Upper lobe of left lung (tissue), 6 donors: Measurements from ENCODE around the gene SYT8. TPM values are rescaled to one million over a fixed set of nuclear protein-coding genes. Genes with fewer than 3 reads are reported as not detected.

Experiments used
- ATAC-seq, 2 donors: fragments of 200-7000 bp; cut with Tn5 transposase; one replicate each; pipeline ENCODE4 v1.9.1; 2022; ENCODE audit warnings: mild to moderate bottlenecking in 2 of 2, moderate library complexity in 2 of 2; ENCODE audit not compliant: low FRiP score in 2 of 2
- DNase-seq, 2 donors: peaks; one replicate each; pipeline ENCODE4 v3.0.0-alpha.2; 2019 to 2020
- H3K27ac ChIP-seq, 4 donors: fragments of 200-600 bp; sonication (generic); one replicate each; pipeline ENCODE4 v1.5.1; 2016 to 2019
- H3K27me3 ChIP-seq, 4 donors: fragments of 200-600 bp; sonication (generic); one replicate each; pipeline ENCODE4 v1.5.1; 2017 to 2019
- H3K36me3 ChIP-seq, 4 donors: fragments of 200-600 bp; sonication (generic); one replicate each; pipeline ENCODE4 v1.5.1; 2016 to 2019
- H3K4me1 ChIP-seq, 4 donors: fragments of 200-600 bp; sonication (generic); one replicate each; pipeline ENCODE4 v1.5.1; 2018 to 2019
- H3K4me3 ChIP-seq, 4 donors: fragments of 200-600 bp; sonication (generic); one replicate each; pipeline ENCODE4 v1.5.1; 2017 to 2019; ENCODE audit warnings: mild to moderate bottlenecking in 2 of 4, moderate library complexity in 1 of 4
- H3K9me3 ChIP-seq, 4 donors: fragments of 200-600 bp; sonication (generic); one replicate each; pipeline ENCODE4 v1.5.1; 2018 to 2019
- CTCF ChIP-seq, 6 experiments: fragments of 450-650 bp in 4 of 6; fragments of 200-600 bp in 2 of 6; sonication (generic) in 2 of 6; IDR thresholded peaks; one replicate each; pipeline ENCODE4 v1.5.1; 2016 to 2019; ENCODE audit warnings: antibody characterized with exemption in 6 of 6
- EP300 ChIP-seq, 4 donors: sonication (generic); formaldehyde crosslinking; IDR thresholded peaks; one replicate each; pipeline ENCODE4 v1.5.1; 2017; ENCODE audit warnings: antibody characterized with exemption in 4 of 4, control low read depth in 2 of 4
- POLR2A ChIP-seq, 4 donors: fragments of 450-650 bp; IDR thresholded peaks; one replicate each; pipeline ENCODE4 v1.5.1; 2016 to 2017; ENCODE audit warnings: antibody characterized with exemption in 4 of 4, mild to moderate bottlenecking in 2 of 4
- POLR2AphosphoS5 ChIP-seq, 2 donors: sonication (generic); formaldehyde crosslinking; IDR thresholded peaks; one replicate each; pipeline ENCODE4 v1.5.1; 2017; ENCODE audit warnings: antibody characterized with exemption in 2 of 2
- WGBS, 2 donors: methylation state at CpG; one replicate each; pipeline ENCODE4 v1.1.5; 2017 to 2018; 5-methylcytosine and 5-hydroxymethylcytosine counted together
- total RNA-seq, 6 donors: library from RNA; depleted of rRNA in 4 of 6; stranded (reverse); fragments of >200 nt in 4 of 6; gene quantifications; one replicate each; pipeline versions ENCODE4 v1.1.0 to v1.2.1, GENCODE V29; 2016 to 2021
- donor health status: DM: no; HTN: no; CAD: no; lungs with moderate emphysema.
- donor health status: DM: no; HTN: yes; CAD: no; lungs with severe emphysema.

Gene SYT8
- total RNA-seq, 6 donors from 2014 or later, result 7.4 to 31.3 (median 22.9) TPM

GRCh38 chr11:1876361-1877063, 41.7 kb downstream of the SYT8 start:
- H3K4me3 ChIP-seq, result no peak overlapping the region
- ATAC-seq, result peak in 1 of 2 donors; percentile 38
- DNase-seq, result peak; percentile 23 to 85

GRCh38 chr11:1877211-1878136, 42.7 kb downstream of the SYT8 start:
- TF ChIP-seq CTCF (IDR thresholded peaks at IDR 0.05) (no peak), POLR2A (IDR thresholded peaks at IDR 0.05) (no peak), POLR2AphosphoS5 (IDR thresholded peaks at IDR 0.05) (no peak), EP300 (IDR thresholded peaks at IDR 0.05) (no peak)
- no peak for ATAC-seq
- H3K27ac ChIP-seq, result no peak overlapping the region
- no peaks in the 10 kb centered on the region for H3K36me3 ChIP-seq
- H3K4me3 ChIP-seq, result no peak overlapping the region
- H3K27me3 ChIP-seq, result no peaks in the 10 kb centered on the region
- H3K4me1 ChIP-seq, result peaks cover 0 to 30% (median 8%) of the 10 kb centered on the region in 4 donors
- H3K9me3 ChIP-seq, result no peaks in the 10 kb centered on the region
- WGBS, 2 donors, result 58 to 68% methylated on average over 19 to 32 of the region's 33 CpGs
- peak; percentile 20 to 89 for DNase-seq

More at GRCh38 chr11:1876361-1877063, 41.7 kb downstream of the SYT8 start:
- Histone ChIP-seq H3K27ac (no peak overlapping the region), H3K27me3 (no peaks in the 10 kb centered on the region), H3K9me3 (no peaks in the 10 kb centered on the region), H3K4me1 (peaks cover 0 to 21% (median 6%) of the 10 kb centered on the region in 4 donors), H3K36me3 (no peaks in the 10 kb centered on the region)
- WGBS, 2 donors, result 43 to 48% methylated on average over 20 to 21 of the region's 26 CpGs
- TF ChIP-seq CTCF (IDR thresholded peaks at IDR 0.05) (peak; percentile 19 to 53 (median 46)), EP300 (IDR thresholded peaks at IDR 0.05) (no peak)

GRCh38 chr11:1878137-1879031, 43.6 kb downstream of the SYT8 start:
- no peak for ATAC-seq
- WGBS, 2 donors, result 90 to 96% methylated on average over 22 to 28 of the region's 30 CpGs
- peak; percentile 15 to 62 for DNase-seq
- H3K36me3 ChIP-seq, result no peaks in the 10 kb centered on the region
- no peak for TF ChIP-seq CTCF (IDR thresholded peaks at IDR 0.05)
- TF ChIP-seq POLR2A (IDR thresholded peaks at IDR 0.05), result no peak
- TF ChIP-seq POLR2AphosphoS5 (IDR thresholded peaks at IDR 0.05), result no peak
- no peak for TF ChIP-seq EP300 (IDR thresholded peaks at IDR 0.05)
- no peak overlapping the region for H3K27ac ChIP-seq
- no peaks in the 10 kb centered on the region for H3K9me3 ChIP-seq
- H3K4me3 ChIP-seq, result no peak overlapping the region
- H3K27me3 ChIP-seq, result no peaks in the 10 kb centered on the region
- H3K4me1 ChIP-seq, result peaks cover 0 to 32% (median 8%) of the 10 kb centered on the region in 4 donors

GRCh38 chr11:1879342-1879940, 44.7 kb downstream of the SYT8 start:
- H3K36me3 ChIP-seq, result no peaks in the 10 kb centered on the region
- peaks cover 0 to 32% (median 8%) of the 10 kb centered on the region in 4 donors for H3K4me1 ChIP-seq
- no peak overlapping the region for H3K27ac ChIP-seq
- ATAC-seq (no peak), DNase-seq (peak in 1 of 2 donors; percentile 53)
- TF ChIP-seq EP300 (IDR thresholded peaks at IDR 0.05), result no peak
- no peak for TF ChIP-seq POLR2AphosphoS5 (IDR thresholded peaks at IDR 0.05)
- no peaks in the 10 kb centered on the region for H3K9me3 ChIP-seq
- 74 to 82% methylated on average over 7 to 11 of the region's 13 CpGs for WGBS, 2 donors
- no peak overlapping the region for H3K4me3 ChIP-seq
- no peaks in the 10 kb centered on the region for H3K27me3 ChIP-seq
